DMS114 treated with DMSO at 0.1 percent for 48 hours (cell line): ENCODE results near the gene TMEM123.

Source experiments
- DNase-seq: peaks from one replicate; lab custom pipeline; 2025; ENCODE audit not compliant: unreplicated experiment; lab: John Stamatoyannopoulos, UW

The TMEM123 gene

DNA sequence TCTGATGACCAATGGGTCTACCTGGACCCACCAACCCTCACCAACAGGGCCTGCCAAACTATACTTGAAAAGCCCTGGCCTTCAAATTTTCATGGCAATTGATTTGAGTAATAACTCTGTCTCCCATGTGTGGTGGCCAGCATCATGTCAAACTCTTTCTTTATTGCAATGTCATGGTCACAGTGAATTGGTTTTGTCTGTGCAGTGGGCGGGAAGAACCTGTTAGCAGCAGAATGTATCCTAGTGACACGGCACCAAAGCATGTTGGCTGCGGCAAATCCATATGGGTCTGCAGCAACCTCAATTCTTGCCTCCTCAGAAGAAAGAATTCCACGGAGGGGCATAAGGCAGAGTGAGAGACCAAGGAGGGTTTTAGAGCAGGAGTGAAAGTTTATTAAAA, 19.6 kb upstream of the TMEM123 start:
- no peak for DNase-seq

- no peak for DNase-seq
Measured at GRCh38 chr11:102471474-102471873, 18.9 kb upstream of the TMEM123 start.

GRCh38 chr11:102470251-102470650, 17.7 kb upstream of the TMEM123 start:
- DNase-seq, result no peak

DNA sequence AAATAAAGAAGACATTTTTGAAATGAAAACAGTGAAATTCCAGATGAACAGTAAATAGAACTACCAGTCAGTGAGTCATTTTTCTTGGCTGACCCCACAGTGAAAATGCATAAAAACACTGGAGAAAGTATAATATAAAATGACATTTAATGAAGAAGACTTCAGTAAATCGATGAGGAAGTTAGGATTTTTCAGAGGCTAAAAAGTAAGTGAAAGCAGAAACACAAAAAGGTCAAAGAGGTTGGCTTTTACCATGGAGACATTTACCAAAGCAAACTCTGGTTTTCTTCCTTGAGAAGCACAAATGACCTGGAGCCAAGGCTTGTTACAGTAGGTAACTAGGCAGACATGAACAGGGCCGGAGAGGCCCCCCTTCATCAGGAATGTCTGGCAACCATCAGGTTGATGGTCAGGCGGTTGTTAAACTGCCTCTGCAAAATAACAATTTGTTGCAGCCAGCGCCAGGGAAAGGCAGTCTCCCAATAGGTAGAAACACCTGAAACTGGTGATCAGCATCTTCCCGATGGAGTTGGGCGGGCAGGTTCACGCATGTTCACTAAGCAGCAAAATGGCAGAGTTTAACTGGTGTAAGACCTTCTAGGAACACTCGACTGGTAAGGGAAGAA, 16.7 kb upstream of the TMEM123 start:
- DNase-seq, result no peak

GRCh38 chr11:102468616-102469195, 16.1 kb upstream of the TMEM123 start:
- no peak for DNase-seq

GRCh38 chr11:102467853-102468580, 15.5 kb upstream of the TMEM123 start:
- no peak for DNase-seq

DNA sequence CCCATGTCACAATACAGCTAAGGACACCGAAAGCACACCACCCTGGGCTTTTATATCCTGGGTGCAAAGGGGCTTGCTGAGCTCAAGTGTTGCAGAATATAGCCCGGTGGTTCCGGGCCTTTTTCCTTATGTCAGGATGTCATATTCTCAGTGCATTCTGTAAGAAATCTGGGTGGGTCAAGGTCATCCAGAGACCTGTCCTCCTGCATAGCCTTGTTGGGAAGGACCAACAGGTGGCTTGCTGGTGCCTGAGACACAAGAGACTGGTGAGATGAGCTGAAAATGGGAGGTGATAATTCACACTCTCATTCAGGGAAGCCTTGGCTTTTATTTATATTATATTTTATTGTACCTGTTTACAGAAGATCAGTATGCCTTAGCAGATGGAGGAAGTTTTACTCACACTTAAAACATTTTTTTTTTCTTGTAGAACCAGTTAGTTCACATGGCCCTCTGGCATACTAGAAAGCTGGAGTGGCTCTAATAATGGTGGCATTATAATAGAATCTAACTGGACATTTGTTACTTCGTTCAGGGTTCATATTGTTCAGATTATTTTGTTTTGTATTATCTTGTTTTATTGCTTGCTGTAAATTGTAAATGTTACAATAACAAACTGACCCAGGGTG, 14.6 kb upstream of the TMEM123 start:
- DNase-seq, result no peak

GRCh38 chr11:102465696-102466095, 13.1 kb upstream of the TMEM123 start:
- no peak for DNase-seq

- DNase-seq, result no peak
Measured at GRCh38 chr11:102464859-102465500, 12.4 kb upstream of the TMEM123 start.

DNA sequence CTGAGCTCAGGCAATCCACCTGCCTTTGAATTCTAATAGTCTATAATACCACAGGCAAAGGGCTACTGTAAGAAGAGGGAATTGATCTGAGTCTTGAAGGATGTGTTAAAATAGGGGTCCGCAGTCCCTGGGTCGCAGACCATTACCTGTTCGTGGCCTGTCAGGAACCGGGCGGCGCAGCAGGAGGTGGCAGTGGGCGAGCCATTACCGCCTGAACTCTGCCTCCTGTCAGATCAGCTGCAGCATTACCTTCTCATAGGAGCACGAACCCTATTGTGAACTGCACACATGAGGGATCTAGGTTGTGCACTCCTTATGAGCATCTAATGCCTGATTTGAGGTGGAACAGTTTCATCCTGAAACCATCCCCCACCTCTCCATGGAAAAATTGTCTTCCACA, 11.5 kb upstream of the TMEM123 start:
- DNase-seq, result no peak

DNA sequence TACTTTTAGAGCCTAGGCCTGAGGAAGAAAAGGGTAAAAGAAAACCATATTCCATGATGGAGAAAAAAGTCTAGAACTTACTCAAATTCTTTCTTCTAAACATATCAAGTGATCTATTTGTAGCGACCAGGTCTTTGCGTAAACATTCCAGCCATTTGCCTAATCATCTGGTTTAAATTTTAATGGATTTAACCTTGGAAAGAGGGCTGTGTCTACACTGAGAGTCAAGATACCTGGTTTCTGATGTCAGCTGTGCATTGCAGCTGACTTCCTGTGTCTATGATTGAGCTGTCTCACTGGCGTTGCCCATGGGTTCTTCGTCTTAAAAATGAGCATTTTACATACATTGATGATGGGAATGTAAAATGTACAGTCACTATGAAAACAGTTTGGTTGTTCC, 10.0 kb upstream of the TMEM123 start:
- DNase-seq, result no peak

DNA sequence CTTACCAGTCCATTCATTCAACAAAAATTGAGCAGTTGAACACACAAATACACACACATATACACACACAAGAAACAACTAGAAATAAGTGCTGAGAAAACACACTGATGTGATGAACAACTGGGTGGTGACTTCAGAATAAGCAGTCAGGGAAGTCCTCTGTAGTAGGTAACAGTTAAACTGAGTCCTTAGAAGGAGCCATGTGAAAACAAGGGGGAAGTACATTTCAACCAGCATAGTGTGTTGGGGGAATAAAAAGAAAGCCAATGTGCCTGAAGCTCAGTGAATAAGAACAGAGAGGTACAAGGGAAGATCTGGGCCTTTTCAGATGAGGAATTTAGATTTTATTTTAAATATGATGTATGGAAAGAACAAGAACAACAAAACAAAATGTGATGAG, 6.8 kb upstream of the TMEM123 start:
- DNase-seq, result no peak

DNA sequence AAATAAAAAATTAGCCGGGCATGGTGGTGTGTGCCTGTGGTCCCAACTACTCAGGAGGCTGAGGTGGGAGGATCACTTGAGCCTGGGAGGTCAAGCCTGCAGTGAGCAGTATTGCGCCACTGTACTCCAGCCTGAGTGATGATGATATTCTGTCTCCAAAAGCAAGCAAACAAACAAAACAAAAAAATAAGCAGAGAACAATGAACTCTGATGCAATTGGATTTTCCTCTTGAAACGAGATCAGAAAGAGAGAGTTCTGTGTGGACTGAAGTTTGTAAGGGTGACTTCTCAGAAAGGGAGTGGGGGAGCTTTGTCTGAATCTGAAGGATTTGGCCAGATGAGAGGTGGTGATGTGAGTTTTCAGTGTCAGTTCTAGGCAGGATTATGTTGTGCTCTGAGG, 6.0 kb upstream of the TMEM123 start:
- no peak for DNase-seq

DNA sequence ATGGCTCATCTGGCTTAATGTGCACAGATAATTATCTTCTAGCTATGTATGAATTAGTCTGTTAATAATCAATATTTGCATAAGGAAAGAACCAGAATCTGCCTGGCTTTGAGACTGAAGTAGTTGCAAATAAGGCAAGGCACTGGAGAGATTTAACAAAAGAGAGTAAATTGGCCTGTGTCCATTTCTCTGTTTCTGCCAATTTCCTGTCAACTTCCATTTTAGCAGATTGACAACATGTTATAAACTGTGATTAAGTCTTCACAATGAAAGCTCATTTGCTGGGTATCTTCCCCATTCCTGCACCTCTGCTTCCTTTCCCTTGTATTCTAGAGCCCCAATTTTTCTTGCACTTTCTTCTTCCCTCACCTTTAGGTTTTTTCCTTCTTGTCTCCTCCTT, 5.3 kb upstream of the TMEM123 start:
- DNase-seq, result no peak

DNA sequence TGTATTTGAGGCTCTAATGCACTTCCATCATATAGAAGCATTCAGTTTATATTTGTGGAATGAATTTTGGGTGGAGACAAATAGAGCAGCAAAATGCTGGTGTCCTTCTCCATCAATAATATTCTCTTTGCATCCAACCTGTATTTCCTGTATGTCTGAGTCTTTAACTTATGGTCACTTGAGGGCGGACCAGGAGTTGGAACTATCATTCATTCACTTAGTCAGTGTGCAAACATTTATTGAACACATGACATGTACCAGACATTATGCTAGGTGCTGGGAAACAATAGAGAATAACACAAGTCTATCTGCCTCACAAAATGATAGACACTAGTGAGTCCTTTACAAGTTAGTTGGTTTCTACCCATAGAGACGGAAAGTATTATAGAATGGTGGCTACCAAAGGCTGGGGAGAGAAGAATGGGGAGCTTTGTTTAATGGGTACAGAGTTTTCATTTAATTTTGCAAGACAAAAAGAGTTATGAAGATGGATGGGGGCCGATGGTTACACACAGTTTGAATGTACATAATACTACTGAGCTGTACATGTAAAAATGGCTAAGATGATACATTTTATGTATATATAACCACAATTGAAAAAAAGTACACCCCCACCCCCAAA, 4.6 kb upstream of the TMEM123 start:
- no peak for DNase-seq

GRCh38 chr11:102456381-102456780, 3.8 kb upstream of the TMEM123 start:
- no peak for DNase-seq

DNA sequence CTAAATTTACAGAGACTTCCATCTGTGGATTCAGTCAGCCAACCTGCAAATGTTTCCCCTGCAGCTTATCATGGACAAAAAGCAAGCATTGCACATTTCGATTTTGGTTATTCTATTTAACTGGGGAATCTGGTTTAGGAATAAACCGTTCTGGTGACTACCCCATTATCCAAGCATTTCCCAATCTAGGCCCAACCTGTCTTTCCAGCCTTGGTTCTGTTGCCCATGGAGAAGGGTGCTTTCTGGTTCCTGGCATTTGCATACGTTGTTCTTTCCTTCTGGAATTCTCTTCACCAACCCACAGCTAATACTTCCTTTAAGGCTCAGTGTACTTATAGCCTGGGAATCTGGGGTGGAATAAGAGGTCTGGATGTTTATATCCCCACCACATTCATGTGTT, 1.4 kb upstream of the TMEM123 start:
- DNase-seq, result no peak

DNA sequence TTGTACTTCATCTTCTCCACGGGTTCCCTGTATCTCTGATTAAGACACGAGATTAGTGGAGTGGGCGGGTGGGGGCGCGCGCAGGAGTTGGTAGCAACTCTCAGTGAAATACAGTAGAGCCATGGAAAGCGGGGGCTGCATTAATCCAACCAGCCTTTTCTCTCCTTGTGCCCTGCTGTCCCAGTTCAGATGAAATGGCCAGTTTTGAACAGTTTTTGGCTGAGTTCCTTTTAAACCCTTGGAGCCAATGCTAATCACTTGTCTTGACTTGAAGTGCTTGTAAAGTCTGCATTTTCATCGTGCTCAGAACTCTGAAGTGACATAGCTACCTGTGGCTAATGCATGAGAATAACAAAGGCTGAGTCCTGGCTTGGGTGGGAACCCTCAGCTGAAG, 734 bp upstream of the TMEM123 start:
- DNase-seq, result no peak

DNA sequence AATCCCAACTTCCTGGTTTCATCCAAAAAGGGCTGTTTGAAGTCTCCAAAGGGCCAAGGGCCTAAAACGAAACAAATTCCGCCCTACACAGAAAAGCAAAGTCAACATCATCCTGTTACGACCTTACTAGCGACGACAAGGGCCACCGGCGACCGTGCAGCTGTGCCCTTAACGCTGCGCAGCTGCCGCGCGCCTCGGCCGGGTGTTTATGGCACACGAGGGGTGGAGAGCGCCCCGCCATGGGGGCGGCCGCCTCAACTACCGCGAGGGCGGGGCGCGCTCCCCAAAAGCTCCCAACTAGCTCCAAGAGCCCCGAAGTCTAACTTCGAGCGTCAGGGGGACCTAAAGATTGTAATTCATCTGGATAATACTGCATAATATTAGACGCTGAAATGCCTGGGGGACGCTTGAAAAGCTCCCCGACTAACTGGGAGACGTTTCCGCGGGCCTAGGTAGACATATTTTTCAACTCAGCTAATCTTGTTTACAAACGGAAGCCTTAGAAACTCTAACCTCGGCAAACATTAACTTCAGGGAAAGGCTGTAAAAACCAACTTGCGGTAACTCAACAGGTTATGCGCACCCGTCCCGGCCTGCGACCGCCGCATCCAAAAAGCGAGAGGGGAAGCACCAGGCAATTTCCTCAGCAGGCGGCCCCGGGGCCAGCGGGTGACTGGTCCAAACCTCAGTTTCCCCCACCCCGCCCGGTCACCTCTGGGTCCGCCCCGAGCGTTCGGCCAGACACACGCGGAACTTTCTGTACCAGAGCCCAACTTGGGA, 694 bp downstream of the TMEM123 start:
- no peak for DNase-seq

GRCh38 chr11:102451041-102451680, 1.4 kb downstream of the TMEM123 start:
- no peak for DNase-seq
